Parathyroid adenoma (tissue), 2 donors: ENCODE results near the gene DIAPH2.

Experiments
- H2AFZ ChIP-seq: fragments of 300-600 bp; sonication (generic); one replicate; pipeline ENCODE4 v1.7.0; 2017; ENCODE audit warnings: antibody characterized with exemption, mild to moderate bottlenecking
- H3K27ac ChIP-seq: fragments of 300-600 bp; sonication (generic); one replicate; pipeline ENCODE4 v1.7.0; 2017
- H3K27me3 ChIP-seq: fragments of 300-600 bp; sonication (generic); one replicate; pipeline ENCODE4 v1.7.0; 2017; ENCODE audit warnings: low read length; ENCODE audit not compliant: control insufficient read depth, insufficient read depth
- H3K36me3 ChIP-seq: fragments of 300-600 bp; sonication (generic); one replicate; pipeline ENCODE4 v1.7.0; 2017; ENCODE audit warnings: low read length; ENCODE audit not compliant: control insufficient read depth, insufficient read depth
- H3K4me1 ChIP-seq: fragments of 300-600 bp; sonication (generic); one replicate; pipeline ENCODE4 v1.7.0; 2017; ENCODE audit warnings: control low read depth
- H3K4me2 ChIP-seq: fragments of 300-600 bp; sonication (generic); one replicate; pipeline ENCODE4 v1.7.0; 2017; ENCODE audit warnings: low read length
- H3K4me3 ChIP-seq: fragments of 300-600 bp; sonication (generic); one replicate; pipeline ENCODE4 v1.7.0; 2017; ENCODE audit warnings: low read depth, low read length
- H3K79me2 ChIP-seq: fragments of 300-600 bp; sonication (generic); one replicate; pipeline ENCODE4 v1.7.0; 2017; ENCODE audit warnings: control low read depth
- H3K9ac ChIP-seq: fragments of 300-600 bp; sonication (generic); one replicate; pipeline ENCODE4 v1.7.0; 2017; ENCODE audit warnings: mild to moderate bottlenecking
- H3K9me3 ChIP-seq: fragments of 300-600 bp; sonication (generic); one replicate; pipeline ENCODE4 v1.7.0; 2017; ENCODE audit warnings: low read length; ENCODE audit not compliant: control insufficient read depth
- CTCF ChIP-seq: fragments of 300-600 bp; sonication (generic); IDR thresholded peaks from one replicate; pipeline ENCODE4 v1.7.0; 2017; ENCODE audit warnings: antibody characterized with exemption, mild to moderate bottlenecking
- donor health status: primary hyperparathyroidism.

The DIAPH2 gene

DNA sequence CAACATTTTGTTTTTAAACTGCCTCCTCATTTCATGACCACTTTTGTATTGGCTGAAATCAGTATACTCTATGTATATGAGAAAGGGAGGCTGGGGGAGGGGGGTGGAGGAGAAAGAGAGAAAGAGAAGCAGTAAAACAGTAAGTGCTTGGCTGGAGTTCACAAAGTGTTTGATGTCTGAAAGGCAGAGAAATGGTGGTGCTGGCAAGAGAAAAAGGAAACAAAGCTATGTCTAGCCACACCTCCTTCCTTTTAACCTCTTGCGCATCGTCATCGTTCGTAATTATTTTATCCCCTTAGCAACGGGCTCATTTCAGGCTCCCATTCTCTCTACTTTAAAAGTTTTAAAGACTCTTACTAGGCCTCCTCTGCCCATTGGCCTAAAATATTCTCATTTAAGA, 224.6 kb downstream of the DIAPH2 start:
- H3K27me3 ChIP-seq = no peaks in the 10 kb centered on the region
- no peaks in the 10 kb centered on the region for H3K79me2 ChIP-seq
- no peak overlapping the region for H3K27ac ChIP-seq
- no peaks in the 10 kb centered on the region for H3K36me3 ChIP-seq
- H3K9ac ChIP-seq = no peak overlapping the region
- no peaks in the 10 kb centered on the region for H3K9me3 ChIP-seq
- no peak overlapping the region for H3K4me3 ChIP-seq
- no peak overlapping the region for H3K4me2 ChIP-seq
- H2AFZ ChIP-seq = no peak overlapping the region
- no peak for TF ChIP-seq CTCF
- no peaks in the 10 kb centered on the region for H3K4me1 ChIP-seq

DNA sequence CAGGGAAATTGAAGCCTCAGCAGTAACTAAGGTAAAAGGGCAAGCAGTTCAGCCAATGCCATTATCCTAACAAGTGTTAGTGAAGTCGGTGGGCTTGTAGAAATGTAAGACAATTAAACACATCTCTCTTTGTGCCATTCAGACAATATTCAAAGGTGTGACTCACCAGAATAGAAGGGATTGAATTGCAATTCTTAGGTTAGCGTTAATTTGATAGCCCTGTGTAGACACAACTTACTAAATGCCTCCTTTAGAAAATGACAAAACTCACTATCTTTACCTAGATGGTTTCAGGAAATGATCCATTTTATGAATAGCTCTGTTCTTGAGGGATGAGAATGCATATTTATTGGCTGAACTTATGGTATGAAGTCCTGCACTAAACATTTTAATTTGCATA, 234.2 kb downstream of the DIAPH2 start:
- no peaks in the 10 kb centered on the region for H3K27me3 ChIP-seq
- H3K36me3 ChIP-seq = no peaks in the 10 kb centered on the region
- no peak overlapping the region for H2AFZ ChIP-seq
- H3K27ac ChIP-seq = no peak overlapping the region
- no peaks in the 10 kb centered on the region for H3K4me1 ChIP-seq
- H3K79me2 ChIP-seq = no peaks in the 10 kb centered on the region
- H3K9ac ChIP-seq = no peak overlapping the region
- no peak overlapping the region for H3K4me3 ChIP-seq
- H3K4me2 ChIP-seq = no peak overlapping the region
- no peak for TF ChIP-seq CTCF
- H3K9me3 ChIP-seq = no peaks in the 10 kb centered on the region

DNA sequence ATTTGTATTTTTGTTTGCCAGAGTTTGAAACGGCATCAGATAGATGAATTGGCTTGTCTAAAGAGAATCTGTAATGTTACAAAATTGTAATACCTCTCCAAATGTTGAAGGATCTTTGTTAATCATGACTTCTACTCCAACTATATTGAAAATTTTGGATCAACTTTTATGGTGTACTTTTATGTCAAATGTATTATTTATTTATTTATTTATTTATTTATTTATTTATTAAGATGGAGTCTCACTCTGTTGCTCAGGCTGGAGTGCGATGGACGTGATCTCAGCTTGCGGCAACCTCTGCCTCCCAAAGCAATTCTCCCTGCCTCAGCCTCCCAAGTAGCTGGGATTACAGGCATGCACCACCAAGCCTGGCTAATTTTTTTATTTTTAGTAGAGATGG, 235.0 kb downstream of the DIAPH2 start:
- H3K27ac ChIP-seq = no peak overlapping the region
- no peak overlapping the region for H3K9ac ChIP-seq
- TF ChIP-seq CTCF = no peak
- no peak overlapping the region for H3K4me3 ChIP-seq
- no peaks in the 10 kb centered on the region for H3K9me3 ChIP-seq
- no peaks in the 10 kb centered on the region for H3K79me2 ChIP-seq
- no peak overlapping the region for H3K4me2 ChIP-seq
- no peaks in the 10 kb centered on the region for H3K36me3 ChIP-seq
- H2AFZ ChIP-seq = no peak overlapping the region
- no peaks in the 10 kb centered on the region for H3K27me3 ChIP-seq
- H3K4me1 ChIP-seq = no peaks in the 10 kb centered on the region

- TF ChIP-seq CTCF = no peak
- H3K36me3 ChIP-seq = no peaks in the 10 kb centered on the region
- H3K4me1 ChIP-seq = no peaks in the 10 kb centered on the region
- H2AFZ ChIP-seq = no peak overlapping the region
- H3K9me3 ChIP-seq = no peaks in the 10 kb centered on the region
- H3K79me2 ChIP-seq = no peaks in the 10 kb centered on the region
- H3K9ac ChIP-seq = no peak overlapping the region
- no peak overlapping the region for H3K4me3 ChIP-seq
- no peak overlapping the region for H3K4me2 ChIP-seq
- H3K27ac ChIP-seq = no peak overlapping the region
- no peaks in the 10 kb centered on the region for H3K27me3 ChIP-seq
Observed at GRCh38 chrX:96924581-96924980, 239.9 kb downstream of the DIAPH2 start.

DNA sequence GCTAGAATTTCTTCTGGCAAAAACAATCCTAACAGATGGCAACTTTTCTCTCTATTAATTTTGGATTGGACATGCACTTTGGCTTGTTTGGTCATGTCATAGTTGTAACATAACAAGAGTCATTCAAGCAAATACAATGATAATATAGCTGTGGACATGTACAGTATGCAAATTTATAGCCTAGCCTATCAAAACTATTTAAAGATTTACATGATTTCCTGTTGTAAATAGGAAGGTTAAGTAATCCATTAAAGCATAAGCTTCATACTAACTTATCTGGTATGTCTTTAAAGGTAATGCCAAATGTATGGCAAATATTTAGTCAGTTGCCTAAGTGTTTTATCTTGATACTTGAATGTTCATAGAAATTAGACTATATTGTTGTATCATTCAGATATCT, 244.4 kb downstream of the DIAPH2 start:
- Histone ChIP-seq H3K4me1 (no peaks in the 10 kb centered on the region), H3K4me2 (no peak overlapping the region), H3K4me3 (no peak overlapping the region), H3K9ac (no peak overlapping the region), H3K27me3 (no peaks in the 10 kb centered on the region), H2AFZ (no peak overlapping the region), H3K27ac (no peak overlapping the region), H3K36me3 (no peaks in the 10 kb centered on the region), H3K9me3 (no peaks in the 10 kb centered on the region), H3K79me2 (no peaks in the 10 kb centered on the region)
- no peak for TF ChIP-seq CTCF
